OCI-LY3 (cell line): Measurements from ENCODE around the gene IPO9.

Experiments
- H2AFZ ChIP-seq: fragments of 200-600, 300-600 bp; shearing (Covaris generic); 2 replicates; pipeline ENCODE4 v1.6.0; 2014; ENCODE audit warnings: antibody characterized with exemption, low read depth, low read length
- H3K27ac ChIP-seq: fragments of 200-600, 300-600 bp; sonication (generic); 2 replicates; pipeline ENCODE4 v1.5.1; 2014; ENCODE audit warnings: mild to moderate bottlenecking, low read length, moderate library complexity, mixed read lengths
- H3K27me3 ChIP-seq: fragments of 200-600, 300-600 bp; sonication (generic); 2 replicates; pipeline ENCODE4 v1.6.1; 2014; ENCODE audit warnings: low read depth, low read length, mixed read lengths
- H3K36me3 ChIP-seq: fragments of 200-600, 300-600 bp; sonication (generic); replicated peaks from 2 replicates; pipeline ENCODE3; 2014; ENCODE audit warnings: low read depth, low read length, mixed read lengths
- H3K4me1 ChIP-seq: fragments of 300-600, 200-600 bp; sonication (generic); 2 replicates; pipeline ENCODE4 v1.6.1; 2014; ENCODE audit warnings: low read length, mixed read lengths
- H3K4me2 ChIP-seq: fragments of 200-600, 300-600 bp; sonication (generic); 2 replicates; pipeline ENCODE4 v1.6.1; 2014; ENCODE audit warnings: low read length, mixed read lengths
- H3K4me3 ChIP-seq: fragments of 300-600, 200-600 bp; sonication (generic); 2 replicates; pipeline ENCODE4 v1.5.1; 2014; ENCODE audit warnings: antibody characterized with exemption, mild to moderate bottlenecking, low read length, moderate library complexity
- H3K79me2 ChIP-seq: fragments of 300-600, 200-600 bp; shearing (Covaris generic); 2 replicates; pipeline ENCODE4 v1.6.1; 2014; ENCODE audit warnings: mild to moderate bottlenecking, low read length, mixed read lengths
- H3K9ac ChIP-seq: fragments of 300-600, 200-600 bp; shearing (Covaris generic); 2 replicates; pipeline ENCODE4 v1.6.0; 2014; ENCODE audit warnings: mild to moderate bottlenecking, low read length, moderate library complexity
- H3K9me3 ChIP-seq: fragments of 200-600, 300-600 bp; shearing (Covaris generic); 2 replicates; pipeline ENCODE4 v1.6.1; 2014; ENCODE audit warnings: low read length, mixed read lengths; ENCODE audit not compliant: insufficient read depth
- H4K20me1 ChIP-seq: fragments of 200-600, 300-600 bp; sonication (generic); 2 replicates; pipeline ENCODE4 v1.6.1; 2016; ENCODE audit warnings: low read length, mixed read lengths; ENCODE audit not compliant: insufficient read depth
- CTCF ChIP-seq: fragments of 200-600, 300-600 bp; sonication (generic); IDR thresholded peaks from 2 replicates; pipeline ENCODE4 v1.5.1; 2014; ENCODE audit warnings: antibody characterized with exemption, low read length, low read depth
- EZH2phosphoT487 ChIP-seq: fragments of 200-600 bp; shearing (Covaris generic); IDR thresholded peaks from 2 replicates; pipeline ENCODE4 v1.6.1; 2018; ENCODE audit warnings: antibody characterized with exemption, mixed run types, low read depth

The IPO9 gene

GRCh38 chr1:201782353-201782752, 46.6 kb upstream of the IPO9 start:
- no peak overlapping the region for H3K4me3 ChIP-seq
- TF ChIP-seq EZH2phosphoT487: no peak
- no peak for TF ChIP-seq CTCF
- no peaks in the 10 kb centered on the region for H3K4me1 ChIP-seq
- H3K4me2 ChIP-seq: no peak overlapping the region
- H3K9ac ChIP-seq: no peak overlapping the region
- H4K20me1 ChIP-seq: no peaks in the 10 kb centered on the region
- H3K36me3 ChIP-seq: no peaks in the 10 kb centered on the region
- no peaks in the 10 kb centered on the region for H3K9me3 ChIP-seq
- H3K27ac ChIP-seq: no peak overlapping the region
- no peaks in the 10 kb centered on the region for H3K79me2 ChIP-seq
- peaks cover 17% of the 10 kb centered on the region for H3K27me3 ChIP-seq
- no peak overlapping the region for H2AFZ ChIP-seq

GRCh38 chr1:201783058-201783457, 45.9 kb upstream of the IPO9 start:
- Histone ChIP-seq H2AFZ (no peak overlapping the region), H3K9ac (no peak overlapping the region), H4K20me1 (no peaks in the 10 kb centered on the region), H3K4me3 (no peak overlapping the region), H3K36me3 (no peaks in the 10 kb centered on the region), H3K4me2 (no peak overlapping the region), H3K4me1 (no peaks in the 10 kb centered on the region), H3K79me2 (no peaks in the 10 kb centered on the region), H3K9me3 (no peaks in the 10 kb centered on the region), H3K27ac (no peak overlapping the region), H3K27me3 (peaks cover 10% of the 10 kb centered on the region)
- TF ChIP-seq CTCF (no peak), EZH2phosphoT487 (no peak)

GRCh38 chr1:201783572-201783971, 45.4 kb upstream of the IPO9 start:
- no peak for TF ChIP-seq EZH2phosphoT487
- peak; percentile 29 for TF ChIP-seq CTCF
- Histone ChIP-seq H3K9ac (no peak overlapping the region), H2AFZ (no peak overlapping the region), H3K4me1 (no peaks in the 10 kb centered on the region), H3K9me3 (no peaks in the 10 kb centered on the region), H3K27me3 (peaks cover 5% of the 10 kb centered on the region), H3K4me2 (no peak overlapping the region), H3K36me3 (no peaks in the 10 kb centered on the region), H3K79me2 (no peaks in the 10 kb centered on the region), H3K4me3 (no peak overlapping the region), H4K20me1 (no peaks in the 10 kb centered on the region), H3K27ac (no peak overlapping the region)

- H4K20me1 ChIP-seq: no peaks in the 10 kb centered on the region
- no peaks in the 10 kb centered on the region for H3K4me1 ChIP-seq
- no peak overlapping the region for H3K4me3 ChIP-seq
- no peak overlapping the region for H3K27ac ChIP-seq
- H2AFZ ChIP-seq: no peak overlapping the region
- H3K9me3 ChIP-seq: no peaks in the 10 kb centered on the region
- TF ChIP-seq EZH2phosphoT487: no peak
- TF ChIP-seq CTCF: no peak
- no peak overlapping the region for H3K9ac ChIP-seq
- peaks cover 11% of the 10 kb centered on the region for H3K27me3 ChIP-seq
- H3K79me2 ChIP-seq: no peaks in the 10 kb centered on the region
- no peak overlapping the region for H3K4me2 ChIP-seq
- H3K36me3 ChIP-seq: no peaks in the 10 kb centered on the region
Observed at GRCh38 chr1:201785291-201785690, 43.7 kb upstream of the IPO9 start.
